GM06990 (cell line): ENCODE results near the gene ZNF277.

Experiments used
- DNase-seq: peaks from one replicate; pipeline ENCODE4 v3.0.0-alpha.2; 2011; ENCODE audit not compliant: insufficient read length; ENCODE audit errors: extremely low read depth
- H3K27me3 ChIP-seq: replicated peaks from 2 replicates; pipeline ENCODE4 v1.6.0; 2011; ENCODE audit warnings: low read length; ENCODE audit not compliant: control insufficient read depth, insufficient read depth
- H3K36me3 ChIP-seq: 2 replicates; pipeline ENCODE4 v1.5.1; 2011; ENCODE audit warnings: low read length; ENCODE audit not compliant: control insufficient read depth, insufficient read depth
- H3K4me3 ChIP-seq: replicated peaks from 2 replicates; pipeline ENCODE4 v1.5.1; 2011; ENCODE audit warnings: low read depth, mild to moderate bottlenecking, control low read depth, low read length
- TF ChIP-seq, protein P1 (sequence below): IDR thresholded peaks from 2 replicates; pipeline ENCODE4 v1.5.1; 2011; ENCODE audit warnings: low read length, control low read depth, mild to moderate bottlenecking, inconsistent platforms; ENCODE audit not compliant: insufficient read depth, poor library complexity, severe bottlenecking

The ZNF277 gene

DNA sequence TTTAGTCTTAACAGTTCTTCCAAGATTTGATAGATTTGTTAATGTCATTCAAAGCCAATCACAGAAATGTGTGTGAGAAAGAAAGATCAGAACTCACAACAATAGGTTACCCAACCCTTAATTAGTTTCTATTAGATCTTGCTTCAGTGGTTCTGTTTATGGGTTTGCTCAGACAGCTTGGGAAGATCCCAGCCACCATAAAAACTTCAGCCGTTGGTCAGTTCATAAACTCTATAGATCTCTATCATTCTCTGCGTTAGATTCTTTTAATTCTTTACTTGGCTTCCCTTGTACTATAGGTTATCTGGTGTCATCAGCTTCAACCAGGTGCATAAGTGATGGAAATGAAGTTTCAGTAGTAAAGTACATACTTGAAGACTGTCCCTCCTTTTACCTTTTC lies 54.4 kb downstream of the ZNF277 start:
- H3K27me3 ChIP-seq = no peaks in the 10 kb centered on the region
- no peak overlapping the region for H3K4me3 ChIP-seq
- no peaks in the 10 kb centered on the region for H3K36me3 ChIP-seq
- TF ChIP-seq, protein P1, sequence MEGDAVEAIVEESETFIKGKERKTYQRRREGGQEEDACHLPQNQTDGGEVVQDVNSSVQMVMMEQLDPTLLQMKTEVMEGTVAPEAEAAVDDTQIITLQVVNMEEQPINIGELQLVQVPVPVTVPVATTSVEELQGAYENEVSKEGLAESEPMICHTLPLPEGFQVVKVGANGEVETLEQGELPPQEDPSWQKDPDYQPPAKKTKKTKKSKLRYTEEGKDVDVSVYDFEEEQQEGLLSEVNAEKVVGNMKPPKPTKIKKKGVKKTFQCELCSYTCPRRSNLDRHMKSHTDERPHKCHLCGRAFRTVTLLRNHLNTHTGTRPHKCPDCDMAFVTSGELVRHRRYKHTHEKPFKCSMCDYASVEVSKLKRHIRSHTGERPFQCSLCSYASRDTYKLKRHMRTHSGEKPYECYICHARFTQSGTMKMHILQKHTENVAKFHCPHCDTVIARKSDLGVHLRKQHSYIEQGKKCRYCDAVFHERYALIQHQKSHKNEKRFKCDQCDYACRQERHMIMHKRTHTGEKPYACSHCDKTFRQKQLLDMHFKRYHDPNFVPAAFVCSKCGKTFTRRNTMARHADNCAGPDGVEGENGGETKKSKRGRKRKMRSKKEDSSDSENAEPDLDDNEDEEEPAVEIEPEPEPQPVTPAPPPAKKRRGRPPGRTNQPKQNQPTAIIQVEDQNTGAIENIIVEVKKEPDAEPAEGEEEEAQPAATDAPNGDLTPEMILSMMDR = no peak
- no peak for DNase-seq

DNA sequence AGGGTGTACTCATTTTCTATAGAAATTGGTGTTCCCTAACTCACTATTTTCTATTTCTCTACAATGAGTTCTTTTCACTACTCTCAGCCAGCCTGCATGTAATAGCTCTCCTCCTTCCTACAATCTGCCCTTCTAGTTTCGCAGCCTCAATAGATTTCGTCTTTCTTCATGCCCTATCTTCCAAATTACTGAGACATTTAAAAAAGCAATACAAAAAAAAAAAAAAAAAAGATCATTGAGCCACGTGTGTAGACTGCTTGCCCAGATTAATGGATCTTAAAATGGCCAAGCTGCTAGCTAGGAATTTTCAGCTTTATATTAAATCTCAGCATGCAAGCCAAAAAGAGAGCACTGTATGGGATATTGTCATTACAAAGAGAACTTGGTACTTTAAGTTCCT lies 55.5 kb downstream of the ZNF277 start:
- Histone ChIP-seq H3K36me3 (no peaks in the 10 kb centered on the region), H3K4me3 (no peak overlapping the region), H3K27me3 (no peaks in the 10 kb centered on the region)
- TF ChIP-seq, protein P1 = no peak
- no peak for DNase-seq

DNA sequence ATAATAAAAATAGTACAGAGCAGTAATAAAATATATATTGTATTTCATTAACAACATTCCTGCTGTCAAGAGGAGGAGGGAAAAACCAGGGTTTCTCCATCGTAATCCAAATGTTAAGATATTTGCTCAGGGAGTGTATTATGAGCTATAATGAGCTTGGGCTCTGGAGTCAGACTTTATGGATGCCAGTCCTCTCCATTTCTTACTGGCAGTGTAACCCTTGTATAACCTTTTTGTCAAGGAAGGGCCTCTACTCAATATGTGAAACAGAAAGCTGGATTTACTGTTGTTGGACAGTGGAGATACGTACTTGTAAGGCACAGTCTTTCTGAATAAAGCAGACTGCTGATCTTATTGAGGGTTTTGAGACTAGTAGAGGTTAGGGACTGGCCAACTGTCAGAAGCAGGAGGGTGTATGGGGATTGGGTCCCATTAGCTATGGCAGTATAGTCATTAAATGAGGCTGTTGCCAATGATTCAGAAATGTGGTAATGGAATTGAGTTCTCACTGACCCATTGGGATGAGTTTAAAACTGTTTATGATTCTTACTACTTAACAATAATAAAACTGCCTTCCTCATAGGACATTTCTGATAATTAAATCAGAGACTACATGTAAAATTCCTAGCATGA lies 56.5 kb downstream of the ZNF277 start:
- DNase-seq = no peak
- Histone ChIP-seq H3K4me3 (no peak overlapping the region), H3K27me3 (no peaks in the 10 kb centered on the region), H3K36me3 (no peaks in the 10 kb centered on the region)
- TF ChIP-seq, protein P1 = no peak

DNA sequence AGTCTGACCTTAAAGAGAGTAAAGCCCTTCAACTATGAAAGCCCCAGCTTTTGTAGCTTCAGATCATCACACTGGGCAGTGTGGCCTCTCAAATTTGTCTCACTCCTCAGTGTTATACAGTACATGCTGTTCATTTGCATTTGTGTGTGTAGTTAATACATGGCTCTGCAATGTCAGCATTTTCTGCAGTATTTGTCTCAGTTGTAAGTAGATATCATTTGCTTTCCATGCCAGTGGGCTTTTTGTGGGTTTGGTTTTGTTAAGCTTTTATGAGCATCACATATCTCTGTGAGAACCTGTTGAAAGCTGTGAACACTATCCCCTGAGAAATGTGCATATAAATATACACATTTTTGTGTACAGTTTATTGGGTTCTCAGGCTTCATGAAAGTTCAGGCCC lies 57.0 kb downstream of the ZNF277 start:
- TF ChIP-seq, protein P1 = no peak
- no peaks in the 10 kb centered on the region for H3K36me3 ChIP-seq
- no peak for DNase-seq

DNA sequence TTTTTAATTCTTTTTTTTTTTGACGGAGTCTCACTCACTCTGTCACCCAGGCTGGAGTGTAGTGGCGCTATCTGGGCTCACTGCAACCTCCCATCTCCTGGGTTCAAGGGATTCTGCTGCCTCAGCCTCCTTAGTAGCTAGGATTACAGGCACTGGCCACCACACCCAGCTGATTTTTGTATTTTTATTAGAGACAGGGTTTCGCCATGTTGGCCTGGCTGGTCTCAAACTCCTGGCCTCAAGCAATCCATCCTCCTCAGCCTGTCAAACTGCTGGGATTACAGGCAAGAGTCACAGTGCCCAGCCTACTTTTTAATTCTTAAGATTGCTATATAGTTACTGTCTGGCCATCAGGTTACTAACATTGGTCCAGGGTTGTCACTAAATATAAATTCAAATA lies 59.6 kb downstream of the ZNF277 start:
- no peaks in the 10 kb centered on the region for H3K36me3 ChIP-seq
- H3K4me3 ChIP-seq = no peak overlapping the region
- H3K27me3 ChIP-seq = no peaks in the 10 kb centered on the region
- TF ChIP-seq, protein P1 = no peak
- no peak for DNase-seq

More for the DNA sequence above, 57.0 kb downstream of the ZNF277 start:
- Histone ChIP-seq H3K27me3 (no peaks in the 10 kb centered on the region), H3K4me3 (no peak overlapping the region)
